SK-N-SH (cell line): Measurements from ENCODE around the gene PLCL2. TPM values are rescaled to one million over a fixed set of nuclear protein-coding genes. Genes with fewer than 3 reads are reported as not detected.

Source experiments
- CTCF ChIA-PET: fragments of 300-600, 350-600 bp; formaldehyde crosslinking; extraction: SDS; loops from one replicate; lab custom pipeline; 2021; lab: Yijun Ruan, JAX
- POLR2A ChIA-PET: fragments of 350-600 bp; sonication (Branson Sonifier 250); formaldehyde crosslinking; extraction: SDS; loops from one replicate; lab custom pipeline; 2020; ENCODE audit warnings: antibody characterized with exemption, inconsistent platforms; lab: Yijun Ruan, JAX
- DNase-seq: peaks from one replicate; pipeline ENCODE4 v3.0.0; 2012
- H2AFZ ChIP-seq: fragments of 200-600 bp; sonication (generic); 2 replicates; pipeline ENCODE4 v1.8.1; 2016; ENCODE audit warnings: antibody characterized with exemption, mild to moderate bottlenecking, low read depth
- H3F3A ChIP-seq: fragments of 200-600 bp; sonication (generic); replicated peaks from 2 replicates; pipeline ENCODE3; 2016; ENCODE audit warnings: antibody characterized with exemption, mild to moderate bottlenecking; ENCODE audit not compliant: insufficient read depth
- H3K27ac ChIP-seq, 2 experiments: fragments of 200-500 bp in 1 of 2; fragments of 200-600 bp in 1 of 2; sonication (Bioruptor generic) in 1 of 2; sonication (generic), shearing (Covaris generic) in 1 of 2; 2 replicates each; pipeline versions ENCODE4 v1.5.1 to v1.6.1; 2014 to 2016; ENCODE audit warnings: low read depth in 2 of 2, inconsistent platforms in 1 of 2, low read length in 1 of 2, mild to moderate bottlenecking in 1 of 2, mixed read lengths in 1 of 2
- H3K27me3 ChIP-seq: fragments of 200-600 bp; sonication (generic), shearing (Covaris generic); 2 replicates; pipeline ENCODE4 v1.6.1; 2016; ENCODE audit warnings: mixed run types; ENCODE audit not compliant: insufficient read depth
- H3K36me3 ChIP-seq, 2 experiments: fragments of 200-500 bp in 1 of 2; fragments of 200-600 bp in 1 of 2; sonication (Bioruptor generic) in 1 of 2; sonication (generic) in 1 of 2; replicated peaks in 1 of 2; 2 replicates each; pipeline versions ENCODE3 to v1.5.1; 2014 to 2016; ENCODE audit warnings: low read length in 1 of 2, mild to moderate bottlenecking in 1 of 2; ENCODE audit not compliant: insufficient read depth in 2 of 2, control insufficient read depth in 1 of 2
- H3K4me1 ChIP-seq, 2 experiments: fragments of 200-500 bp in 1 of 2; fragments of 200-600 bp in 1 of 2; sonication (Bioruptor generic) in 1 of 2; sonication (generic), shearing (Covaris generic) in 1 of 2; 2 replicates each; pipeline versions ENCODE4 v1.5.1 to v1.6.1; 2014 to 2016; ENCODE audit warnings: low read depth in 1 of 2, low read length in 1 of 2, mixed run types in 1 of 2; ENCODE audit not compliant: insufficient read depth in 2 of 2, control insufficient read depth in 1 of 2
- H3K4me2 ChIP-seq: fragments of 200-600 bp; sonication (generic), shearing (Covaris generic); 2 replicates; pipeline ENCODE4 v1.6.1; 2017; ENCODE audit warnings: mixed run types
- H3K4me3 ChIP-seq, 2 experiments: fragments of 200-500 bp in 1 of 2; fragments of 200-600 bp in 1 of 2; sonication (Bioruptor generic) in 1 of 2; sonication (generic), shearing (Covaris generic) in 1 of 2; 2 replicates each; pipeline versions ENCODE4 v1.5.1 to v1.8.1; 2014 to 2016; ENCODE audit warnings: low read depth in 2 of 2, inconsistent platforms in 1 of 2, low read length in 1 of 2, mild to moderate bottlenecking in 1 of 2, mixed read lengths in 1 of 2, moderate library complexity in 1 of 2
- H3K79me2 ChIP-seq: fragments of 200-600 bp; sonication (generic); 2 replicates; pipeline ENCODE4 v1.8.1; 2017; ENCODE audit warnings: mild to moderate bottlenecking; ENCODE audit not compliant: insufficient read depth
- H3K9ac ChIP-seq: fragments of 200-600 bp; sonication (generic); 2 replicates; pipeline ENCODE4 v1.6.1; 2017; ENCODE audit warnings: mixed run types
- H3K9me2 ChIP-seq: fragments of 200-600 bp; sonication (generic); 2 replicates; pipeline ENCODE4 v1.6.1; 2017; ENCODE audit warnings: mixed run types
- H3K9me3 ChIP-seq: fragments of 200-600 bp; sonication (generic); 2 replicates; pipeline ENCODE4 v1.6.1; 2017; ENCODE audit warnings: mixed run types, mild to moderate bottlenecking, moderate library complexity
- H4K20me1 ChIP-seq: fragments of 200-600 bp; sonication (generic); 2 replicates; pipeline ENCODE4 v1.6.1; 2017; ENCODE audit warnings: mild to moderate bottlenecking, mixed run types; ENCODE audit not compliant: insufficient read depth
- EP300 ChIP-seq, 2 experiments: IDR thresholded peaks; 2 replicates each; pipeline versions ENCODE4 v1.4.0 to v1.6.1; 2012; ENCODE audit warnings: borderline replicate concordance in 1 of 2, low read depth in 1 of 2, low read length in 1 of 2
- EZH2phosphoT487 ChIP-seq: fragments of 200-600 bp; sonication (generic); IDR thresholded peaks from 2 replicates; pipeline ENCODE4 v1.6.1; 2017; ENCODE audit warnings: low read depth, mixed run types, mild to moderate bottlenecking, antibody characterized with exemption, moderate library complexity, borderline replicate concordance
- FOSL2 ChIP-seq: IDR thresholded peaks from 2 replicates; pipeline ENCODE4 v1.4.0; 2012; ENCODE audit warnings: low read depth, mild to moderate bottlenecking, moderate library complexity, borderline replicate concordance
- FOXJ3 ChIP-seq: sonication (generic); formaldehyde crosslinking; IDR thresholded peaks from 2 replicates; pipeline ENCODE4 v1.5.1; 2020; ENCODE audit warnings: mild to moderate bottlenecking, missing genetic modification reagents
- FOXM1 ChIP-seq: IDR thresholded peaks from 2 replicates; pipeline ENCODE4 v1.4.0; 2012; ENCODE audit warnings: low read depth, mild to moderate bottlenecking
- JUND ChIP-seq: IDR thresholded peaks from 2 replicates; pipeline ENCODE4 v1.4.0; 2012
- MEF2A ChIP-seq: IDR thresholded peaks from 2 replicates; pipeline ENCODE4 v1.4.0; 2012; ENCODE audit warnings: low read depth, borderline replicate concordance
- POLR2AphosphoS5 ChIP-seq: IDR thresholded peaks from 2 replicates; pipeline ENCODE4 v1.6.1; 2012; ENCODE audit warnings: low read depth, low read length
- RCOR1 ChIP-seq: fragments of 150-350 bp; IDR thresholded peaks from 2 replicates; pipeline ENCODE4 v1.6.1; 2017; ENCODE audit warnings: antibody characterized with exemption, low read length
- TAF1 ChIP-seq: IDR thresholded peaks from 2 replicates; pipeline ENCODE4 v1.6.1; 2012; ENCODE audit warnings: low read depth, mild to moderate bottlenecking, low read length, moderate library complexity, borderline replicate concordance
- YY1 ChIP-seq: IDR thresholded peaks from 2 replicates; pipeline ENCODE4 v1.4.0; 2012; ENCODE audit warnings: low read depth, mild to moderate bottlenecking
- WGBS: methylation state at CpG from one replicate; pipeline ENCODE4 v1.1.6; 2017; ENCODE audit warnings: low lambda C conversion rate; 5-methylcytosine and 5-hydroxymethylcytosine counted together
- polyA plus RNA-seq, 3 experiments: library from polyadenylated mRNA; depleted of rRNA; stranded (reverse); fragments of >200 nt; gene quantifications; 2 replicates each; pipeline ENCODE4 v1.2.3, GENCODE V29; 2012
- TF ChIP-seq, protein P1 (sequence below): IDR thresholded peaks from 2 replicates; pipeline ENCODE4; 2012
- TF ChIP-seq, protein P2 (sequence below): IDR thresholded peaks from 2 replicates; pipeline ENCODE4 v1.4.0; 2012; ENCODE audit warnings: low read depth, borderline replicate concordance

Gene PLCL2
- polyA plus RNA-seq, 1 of the 3 experiments (the other 2 are of a cell fraction), result 0.85 TPM

DNA sequence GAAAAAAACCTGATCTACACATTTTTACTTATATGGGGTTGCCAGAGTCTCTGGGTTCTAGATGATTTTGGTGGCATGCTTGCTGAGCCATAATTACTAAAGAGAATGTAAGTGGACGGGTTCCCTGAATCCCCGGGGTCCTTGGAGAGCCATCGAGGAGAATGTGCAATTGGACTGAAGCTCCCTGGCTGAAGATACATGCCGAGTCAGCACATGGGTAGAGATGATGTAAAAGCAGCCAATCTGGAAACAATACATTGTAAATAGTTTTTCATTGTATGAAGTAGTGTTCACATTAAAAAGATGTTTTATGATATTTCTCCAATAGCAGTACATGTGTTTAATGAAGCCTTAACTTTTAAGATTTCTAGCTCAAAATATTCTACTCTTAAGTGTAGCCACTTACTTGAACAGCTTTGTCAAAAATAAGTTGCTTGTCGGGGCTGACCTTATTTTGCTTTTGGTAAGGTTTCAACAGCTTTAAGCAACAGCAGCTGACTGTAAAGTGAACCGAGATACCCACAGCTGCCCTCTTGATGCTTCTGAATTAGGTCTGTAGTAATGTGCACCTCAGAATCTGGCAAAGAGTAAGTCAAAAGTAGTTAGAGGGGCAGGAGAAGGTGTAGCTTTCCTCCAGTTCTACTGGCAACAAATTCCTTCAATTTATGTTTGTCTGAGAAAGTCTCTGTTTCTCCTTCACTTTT, 205.7 kb downstream of the PLCL2 start:
- no peaks in the 10 kb centered on the region for H3F3A ChIP-seq
- H3K79me2 ChIP-seq, result no peaks in the 10 kb centered on the region
- H3K27me3 ChIP-seq, result no peaks in the 10 kb centered on the region
- H3K4me1 ChIP-seq, result peaks cover 0 to 6% of the 10 kb centered on the region in 2 experiments; a peak in 2 of 4 replicates
- H3K4me3 ChIP-seq, result no peak overlapping the region
- ChIA-PET CTCF (interaction anchor here (0.7 to 1.6 kb wide), 2 partner anchors 18 to 489 kb away, joined by 3 to 4 read pairs; no protein-coding TSS in a partner anchor), POLR2A (no interaction called here)
- no peak for DNase-seq
- TF ChIP-seq YY1 (no peak), EZH2phosphoT487 (no peak), FOXM1 (no peak)
- H3K9me2 ChIP-seq, result no peaks in the 10 kb centered on the region
- WGBS, result 90% methylated on average over 6 of the region's 6 CpGs
- no peak overlapping the region for H2AFZ ChIP-seq
- no peaks in the 10 kb centered on the region for H4K20me1 ChIP-seq
- H3K4me2 ChIP-seq, result no peak overlapping the region
- no peaks in the 10 kb centered on the region for H3K9me3 ChIP-seq
- no peak overlapping the region for H3K27ac ChIP-seq
- no peaks in the 10 kb centered on the region for H3K36me3 ChIP-seq
- no peak overlapping the region for H3K9ac ChIP-seq

DNA sequence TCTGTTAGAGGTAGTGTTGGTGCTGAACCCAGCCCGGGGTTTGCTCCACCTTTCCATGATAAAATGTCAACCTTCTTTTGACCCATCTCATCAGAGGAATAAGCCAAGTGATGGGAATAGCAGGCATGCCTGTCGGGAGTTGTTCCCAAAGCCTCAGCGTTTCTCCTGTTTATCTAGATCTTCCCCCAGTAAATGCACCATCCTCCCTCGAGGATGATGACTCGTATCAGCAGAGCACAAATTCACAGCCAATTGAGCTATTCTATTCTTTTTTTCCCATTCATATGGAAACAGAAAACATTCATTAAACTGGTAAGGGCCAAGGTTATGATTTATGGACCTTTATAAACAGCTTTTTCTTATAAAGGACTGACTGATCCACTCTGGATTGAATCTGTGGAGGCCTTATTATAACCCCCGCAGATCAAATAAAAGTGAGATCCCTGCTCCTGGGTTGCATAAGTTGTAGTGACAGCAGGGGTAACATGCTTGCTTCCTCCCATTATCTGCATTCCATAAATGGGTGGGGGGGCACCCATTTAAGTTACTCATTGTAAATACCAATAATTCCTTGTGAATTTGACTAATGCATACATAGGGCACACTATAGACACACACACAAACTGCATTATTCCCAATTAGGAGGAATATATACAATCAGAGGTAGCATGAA, 207.3 kb downstream of the PLCL2 start:
- Histone ChIP-seq H3K27ac (no peak overlapping the region), H3K79me2 (no peaks in the 10 kb centered on the region)
- TF ChIP-seq EP300 (IDR thresholded peaks at IDR 0.05; ENCODE audit: borderline replicate concordance in 1 of 2, low read depth in 1 of 2, low read length in 1 of 2) (no peak), FOSL2 (no peak), RCOR1 (no peak), EZH2phosphoT487 (no peak), YY1 (no peak), MEF2A (no peak), FOXJ3 (no peak), POLR2AphosphoS5 (no peak), JUND (no peak), TAF1 (no peak)
- TF ChIP-seq, protein P1, sequence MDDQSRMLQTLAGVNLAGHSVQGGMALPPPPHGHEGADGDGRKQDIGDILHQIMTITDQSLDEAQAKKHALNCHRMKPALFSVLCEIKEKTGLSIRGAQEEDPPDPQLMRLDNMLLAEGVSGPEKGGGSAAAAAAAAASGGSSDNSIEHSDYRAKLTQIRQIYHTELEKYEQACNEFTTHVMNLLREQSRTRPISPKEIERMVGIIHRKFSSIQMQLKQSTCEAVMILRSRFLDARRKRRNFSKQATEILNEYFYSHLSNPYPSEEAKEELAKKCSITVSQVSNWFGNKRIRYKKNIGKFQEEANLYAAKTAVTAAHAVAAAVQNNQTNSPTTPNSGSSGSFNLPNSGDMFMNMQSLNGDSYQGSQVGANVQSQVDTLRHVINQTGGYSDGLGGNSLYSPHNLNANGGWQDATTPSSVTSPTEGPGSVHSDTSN, result no peak
- TF ChIP-seq, protein P2, sequence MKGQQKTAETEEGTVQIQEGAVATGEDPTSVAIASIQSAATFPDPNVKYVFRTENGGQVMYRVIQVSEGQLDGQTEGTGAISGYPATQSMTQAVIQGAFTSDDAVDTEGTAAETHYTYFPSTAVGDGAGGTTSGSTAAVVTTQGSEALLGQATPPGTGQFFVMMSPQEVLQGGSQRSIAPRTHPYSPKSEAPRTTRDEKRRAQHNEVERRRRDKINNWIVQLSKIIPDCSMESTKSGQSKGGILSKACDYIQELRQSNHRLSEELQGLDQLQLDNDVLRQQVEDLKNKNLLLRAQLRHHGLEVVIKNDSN, result no peak
- TF ChIP-seq, all 33 proteins: peak for 0
- Histone ChIP-seq H2AFZ (no peak overlapping the region), H3K27me3 (no peaks in the 10 kb centered on the region), H3K9me2 (no peaks in the 10 kb centered on the region), H3K4me3 (no peak overlapping the region), H3K4me2 (no peak overlapping the region), H4K20me1 (no peaks in the 10 kb centered on the region), H3K9me3 (no peaks in the 10 kb centered on the region), H3K9ac (no peak overlapping the region), H3F3A (no peaks in the 10 kb centered on the region), H3K4me1 (peaks cover 0 to 6% of the 10 kb centered on the region in 2 experiments; a peak in 2 of 4 replicates), H3K36me3 (no peaks in the 10 kb centered on the region)
- ChIA-PET CTCF (interaction anchor here (0.9 kb wide), 1 partner anchor 34 kb away, joined by 3 read pairs; no protein-coding TSS in a partner anchor), POLR2A (no interaction called here)
- DNase-seq, result no peak
- WGBS, result 29% methylated on average over 6 of the region's 6 CpGs
